Tracheal epithelial cell (primary cell): Measurements from ENCODE around the gene SWSAP1. TPM values are rescaled to one million over a fixed set of nuclear protein-coding genes. Genes with fewer than 3 reads are reported as not detected.

Source experiments
- total RNA-seq: library from RNA; depleted of rRNA; stranded (reverse); fragments of >200 nt; gene quantifications from 2 replicates; pipeline ENCODE4 v1.2.1, GENCODE V29; 2014

Gene SWSAP1
- total RNA-seq, result 0.21 and 0.72 TPM in 2 replicates

GRCh38 chr19:11374433-11375142 is at the start of gene SWSAP1:
SWSAP1 (plus strand) TSS chr19:11374666; CDS start chr19:11374681, 15 bp downstream.

GRCh38 chr19:11339254-11340098 is 35.0 kb upstream of the SWSAP1 start, which contains the start of gene RAB3D:
RAB3D (minus strand) TSS chr19:11339657; CDS start chr19:11337399, 2,258 bp downstream.

GRCh38 chr19:11346104-11346940 is 28.1 kb upstream of the SWSAP1 start, which contains the start of the genes CCDC159 and TMEM205:
CCDC159 (plus strand) TSS chr19:11346519; CDS start chr19:11346607, 88 bp downstream.
TMEM205 (minus strand) TSS chr19:11346268; CDS start chr19:11345619, 649 bp downstream.

GRCh38 chr19:11355160-11356073 is 19.0 kb upstream of the SWSAP1 start, which contains the start of gene PLPPR2:
PLPPR2 (plus strand) TSS chr19:11355432; CDS start chr19:11357674, 2,242 bp downstream.

GRCh38 chr19:11418549-11419506 is 44.4 kb downstream of the SWSAP1 start, which contains the start of gene RGL3:
RGL3 (minus strand) TSS chr19:11419314; CDS start chr19:11419278, 36 bp downstream.

Other genes with a start within 250 kb of the SWSAP1 start
- gene SPC24, start 218.9 kb upstream of the SWSAP1 start, total RNA-seq, result 0.64 and 4.8 TPM in 2 replicates
- gene KANK2, start 177.1 kb upstream of the SWSAP1 start, total RNA-seq, result 13.0 and 21.7 TPM in 2 replicates
- not detected in 2 replicates for gene ANGPTL8, start 135.0 kb upstream of the SWSAP1 start, total RNA-seq
- gene DOCK6, start 112.1 kb upstream of the SWSAP1 start, total RNA-seq, result 16.4 and 16.6 TPM in 2 replicates
- not detected in 2 replicates for gene TSPAN16, start 78.5 kb upstream of the SWSAP1 start, total RNA-seq
- gene RAB3D, start 35.0 kb upstream of the SWSAP1 start, total RNA-seq, result 38.8 and 42.9 TPM in 2 replicates
- gene TMEM205, start 28.4 kb upstream of the SWSAP1 start, total RNA-seq, result 128 and 178 TPM in 2 replicates
- gene CCDC159, start 28.1 kb upstream of the SWSAP1 start, total RNA-seq, result 6.7 and 8.1 TPM in 2 replicates
- gene PLPPR2, start 19.2 kb upstream of the SWSAP1 start, total RNA-seq, result 4.1 and 5.3 TPM in 2 replicates
- 0.85 and 0.96 TPM in 2 replicates for gene EPOR, start 9.6 kb downstream of the SWSAP1 start, total RNA-seq
- 1.4 TPM in 1 of 2 replicates, not detected in the other for gene RGL3, start 44.6 kb downstream of the SWSAP1 start, total RNA-seq
- under 0.01 TPM in 1 of 2 replicates, not detected in the other for gene ODAD3, start 60.5 kb downstream of the SWSAP1 start, total RNA-seq
- gene PRKCSH, start 61.0 kb downstream of the SWSAP1 start, total RNA-seq, result 107 TPM in 2 replicates
- not detected in 2 replicates for gene ELAVL3, start 106.4 kb downstream of the SWSAP1 start, total RNA-seq
- 6.6 and 11.1 TPM in 2 replicates for gene ZNF653, start 131.2 kb downstream of the SWSAP1 start, total RNA-seq
- gene ECSIT, start 154.5 kb downstream of the SWSAP1 start, total RNA-seq, result 41.2 and 71.0 TPM in 2 replicates
- gene CNN1, start 164.2 kb downstream of the SWSAP1 start, total RNA-seq, result 1.7 TPM in 1 of 2 replicates, not detected in the other
- gene ELOF1, start 184.6 kb downstream of the SWSAP1 start, total RNA-seq, result 27.1 and 28.9 TPM in 2 replicates
- 46.7 and 66.5 TPM in 2 replicates for gene ACP5, start 203.0 kb downstream of the SWSAP1 start, total RNA-seq
- gene ZNF627, start 222.8 kb downstream of the SWSAP1 start, total RNA-seq, result 22.6 and 24.6 TPM in 2 replicates